IPS-NIHi11 (cell line): ENCODE results near the gene ERC2.
"Not testable (repeated sequence)": the region's sequence is repeated elsewhere in the genome, so short reads cannot be mapped to it uniquely, and the experiment has no call there.

Experiments used
- DNase-seq: peaks from one replicate; pipeline ENCODE4 v3.0.0; 2012; ENCODE audit warnings: mixed read lengths, low spot score

Gene ERC2

DNA sequence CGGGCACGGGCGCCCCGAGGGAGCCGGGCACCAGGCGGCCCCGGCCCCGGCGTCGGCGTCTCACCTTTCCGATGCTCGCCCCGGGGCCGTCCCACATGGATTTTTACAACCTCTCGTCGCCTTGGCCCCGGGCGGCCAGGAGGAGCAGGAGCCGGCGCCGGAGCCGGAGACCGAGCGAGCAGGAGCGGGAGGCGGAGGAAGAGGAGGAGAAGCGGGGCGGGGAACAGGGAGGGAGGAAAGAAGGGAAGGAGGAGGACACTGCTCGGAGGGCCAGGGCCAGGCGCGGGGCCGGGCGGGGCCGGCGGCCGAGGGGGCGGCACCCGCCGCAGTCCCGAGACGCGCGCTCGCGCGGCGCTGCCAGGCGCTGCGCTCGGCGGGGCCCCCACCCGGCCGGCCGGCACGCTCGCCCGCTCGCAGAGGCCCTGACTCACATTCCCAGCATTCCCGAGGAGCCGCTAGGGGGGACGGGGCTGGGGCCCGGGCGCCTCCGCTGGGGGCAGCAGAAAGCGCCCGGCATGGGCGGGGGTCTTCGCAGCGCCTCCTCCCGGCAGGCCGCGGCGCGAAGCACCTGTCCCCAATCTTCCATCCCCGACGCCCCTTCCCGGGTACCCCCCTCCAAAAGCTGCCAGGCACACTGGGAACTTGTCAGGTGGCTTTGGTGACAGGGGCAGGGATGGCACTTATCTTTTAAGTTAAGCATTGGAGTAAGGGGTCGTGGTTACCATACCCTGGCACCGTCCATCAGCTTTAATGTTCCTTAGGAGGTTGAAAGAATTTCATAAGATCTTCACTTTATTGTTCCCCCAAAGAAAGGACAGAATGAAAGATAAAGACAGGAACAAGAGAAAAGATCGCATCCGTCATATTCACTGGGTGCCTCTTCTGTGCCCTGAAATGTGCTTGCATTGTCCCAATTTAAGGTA lies at the start of gene ERC2:
Gene ERC2, minus strand, starts transcription at position 284 of the 923 bp plus-strand sequence.
- DNase-seq = peak; percentile 92

GRCh38 chr3:56502738-56503137 lies 34.5 kb upstream of the ERC2 start:
- DNase-seq = no peak

DNA sequence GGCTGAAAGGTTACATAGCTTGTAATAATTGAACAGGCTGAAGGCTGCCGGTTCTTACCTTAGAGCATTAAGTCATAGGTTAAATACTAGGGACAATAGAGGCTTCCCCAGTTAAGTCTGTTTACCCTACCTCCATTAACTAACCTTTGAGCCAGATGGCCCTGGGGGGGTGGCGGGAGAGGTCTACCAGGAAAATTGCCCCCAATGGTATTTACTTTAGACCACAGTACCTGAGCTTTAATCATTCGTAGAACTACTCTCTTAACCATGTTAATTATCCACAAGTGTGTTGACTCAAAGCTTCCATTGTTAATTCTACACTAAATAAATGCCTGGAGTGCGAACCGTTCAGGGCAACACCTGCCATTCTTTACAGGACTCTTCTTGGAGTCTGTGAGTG lies 28.1 kb upstream of the ERC2 start:
- DNase-seq = not testable (repeated sequence)

GRCh38 chr3:56494679-56495322 lies 26.5 kb upstream of the ERC2 start:
- peak; percentile 95 for DNase-seq

DNA sequence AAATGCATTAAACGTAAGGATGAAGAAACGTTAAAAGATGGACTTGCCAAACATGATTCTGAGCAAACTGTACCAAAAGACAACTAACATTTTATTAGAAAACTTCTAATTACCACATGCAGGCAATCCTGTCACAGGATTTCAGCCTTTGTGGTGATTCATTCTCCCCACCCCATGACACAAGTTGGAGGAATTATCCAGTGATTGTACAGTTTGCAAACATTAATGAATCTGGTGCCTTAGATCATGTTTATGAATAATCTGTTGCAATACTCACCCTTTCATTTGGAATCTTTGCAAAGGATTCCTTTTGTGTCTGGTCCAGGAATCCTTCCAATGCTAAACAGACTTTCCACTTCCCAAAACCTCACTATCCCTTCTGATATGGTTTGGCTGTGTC lies 23.3 kb upstream of the ERC2 start:
- no peak for DNase-seq

DNA sequence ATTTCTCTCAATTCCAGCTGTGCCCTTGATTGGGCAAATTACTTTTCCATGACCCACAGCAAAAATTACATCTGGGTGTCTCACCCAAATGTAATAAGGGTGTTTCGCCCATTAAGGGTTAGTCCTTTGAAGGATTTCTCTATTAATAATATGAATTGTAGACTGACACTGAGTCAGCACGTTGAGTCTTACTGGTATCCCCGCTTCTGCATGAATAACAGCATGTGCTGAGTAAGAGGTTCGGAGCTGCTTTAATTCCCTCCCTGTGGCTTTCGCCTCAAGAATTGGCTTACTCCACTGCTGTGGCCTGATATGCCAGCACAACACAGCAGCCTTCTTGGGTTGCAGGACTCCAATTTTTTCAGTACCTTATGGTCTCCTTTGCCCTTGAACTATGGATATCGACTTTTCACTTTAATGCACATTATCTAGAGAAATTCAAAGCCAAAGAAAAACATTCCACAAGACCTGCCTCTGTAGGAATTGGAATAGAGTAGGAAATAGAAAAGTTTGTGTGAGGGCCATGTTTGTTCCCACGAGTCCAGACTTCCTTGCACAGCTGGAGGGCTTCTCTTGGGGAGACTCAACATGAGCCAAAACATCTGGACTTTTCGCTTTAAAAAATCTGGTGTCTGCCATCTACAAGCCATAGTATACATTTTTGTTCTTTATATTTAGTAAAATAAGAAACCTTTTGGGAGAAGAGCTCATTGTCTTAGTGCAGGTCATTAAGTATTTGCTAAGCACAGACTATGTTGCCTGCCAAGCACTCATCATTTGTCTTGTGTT lies 20.7 kb upstream of the ERC2 start:
- DNase-seq = no peak

GRCh38 chr3:56484525-56485032 lies 16.3 kb upstream of the ERC2 start:
- no peak for DNase-seq

GRCh38 chr3:56484122-56484521 lies 15.9 kb upstream of the ERC2 start:
- DNase-seq = no peak

GRCh38 chr3:56477646-56478045 lies 9.4 kb upstream of the ERC2 start:
- no peak for DNase-seq

DNA sequence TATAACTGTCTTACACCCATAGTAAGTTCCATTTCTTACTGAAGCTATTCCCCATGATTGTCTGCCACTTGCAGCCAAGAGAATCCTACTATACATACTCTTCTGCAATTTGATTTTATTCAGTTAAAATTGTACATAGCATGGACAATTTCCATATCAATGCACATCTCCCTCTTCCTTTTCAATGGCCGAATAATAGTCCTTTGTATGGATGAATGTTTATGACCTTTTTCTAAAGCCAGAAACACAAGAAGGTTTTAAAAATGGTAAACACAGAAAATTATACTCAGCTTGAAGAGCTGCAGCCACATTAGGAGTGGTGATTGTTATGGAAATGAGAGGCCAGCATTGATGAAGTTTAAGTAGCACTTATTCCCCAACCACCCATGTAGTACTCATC lies 8.5 kb upstream of the ERC2 start:
- DNase-seq = no peak

DNA sequence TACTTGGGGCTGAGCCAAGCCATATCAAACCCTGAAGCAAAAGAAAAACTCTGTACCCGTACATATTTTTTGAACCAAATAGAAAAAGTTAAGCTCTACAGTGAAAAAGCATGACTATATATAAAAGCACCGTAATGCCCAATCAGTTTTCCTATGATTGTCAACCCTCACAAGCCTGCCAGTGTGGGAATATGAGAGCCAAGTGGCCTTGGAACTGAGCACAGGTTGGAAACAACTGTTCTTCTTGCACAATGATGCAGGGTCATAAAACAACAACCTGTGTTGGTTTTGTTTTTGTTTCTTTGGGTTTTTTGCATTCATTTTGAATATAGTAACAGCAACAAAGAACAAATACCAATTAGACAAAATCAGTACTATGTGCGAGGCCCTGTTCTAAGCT lies 3.5 kb upstream of the ERC2 start:
- DNase-seq = no peak

GRCh38 chr3:56469141-56469540 lies 874 bp upstream of the ERC2 start:
- DNase-seq = no peak

DNA sequence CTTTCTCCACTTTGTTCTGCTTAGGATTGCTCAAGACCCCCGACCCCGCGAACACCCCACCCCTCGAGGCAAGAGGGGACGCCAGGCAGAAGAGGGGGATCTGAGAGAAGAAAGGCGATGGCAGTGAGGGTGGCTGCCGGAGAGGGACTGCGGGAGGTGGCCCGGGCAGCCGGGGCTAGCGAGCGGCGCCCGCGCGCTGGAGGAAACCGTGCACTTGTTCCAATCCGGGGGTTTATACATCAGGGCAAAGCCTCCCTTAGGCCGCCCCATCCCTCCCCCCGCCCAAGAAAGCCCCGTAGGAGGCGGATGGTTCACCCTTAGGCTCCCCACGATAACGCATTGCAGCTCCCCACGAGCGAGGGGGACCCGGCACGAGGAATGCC lies 475 bp downstream of the ERC2 start:
- peak; percentile 28 for DNase-seq

DNA sequence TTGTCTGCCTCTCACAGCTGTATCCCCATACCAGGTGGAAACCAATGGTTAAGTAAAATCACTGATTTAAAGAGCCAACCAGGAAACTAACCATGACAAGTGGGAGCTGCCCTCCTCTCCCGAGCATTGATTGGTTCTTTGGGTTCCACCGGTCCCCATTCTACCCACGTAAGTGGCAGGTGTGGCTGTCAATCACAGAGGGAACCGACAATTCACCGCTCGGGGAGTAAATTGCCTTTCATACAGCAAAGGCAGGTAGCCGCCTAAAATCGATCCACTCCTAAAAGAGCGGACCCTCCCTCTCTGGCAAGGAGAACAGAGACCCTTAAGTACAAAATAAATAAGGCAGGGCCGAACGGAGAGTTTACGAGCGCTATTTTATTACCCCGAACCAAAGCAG lies 1.2 kb downstream of the ERC2 start:
- DNase-seq = peak; percentile 96

- DNase-seq = no peak
Observed at GRCh38 chr3:56459719-56460118, 8.5 kb downstream of the ERC2 start.

DNA sequence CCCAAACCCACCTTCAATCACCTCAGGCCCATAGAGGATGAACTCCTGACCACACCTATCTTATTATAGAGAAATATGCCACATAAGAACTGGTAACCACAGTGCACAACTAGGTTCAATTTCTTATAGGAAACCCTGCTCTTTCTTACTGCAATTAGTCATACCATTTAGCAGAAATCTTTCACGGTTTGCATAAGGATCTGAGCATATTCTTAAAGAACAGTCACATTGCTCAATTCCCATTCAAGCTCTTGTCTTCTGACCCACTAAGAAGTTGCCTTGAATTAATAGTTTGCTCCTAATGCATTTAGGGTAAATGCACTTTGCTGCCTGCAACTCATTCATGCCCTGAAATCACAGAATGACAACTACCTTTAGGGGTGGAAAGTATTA lies 9.2 kb downstream of the ERC2 start:
- DNase-seq = no peak

DNA sequence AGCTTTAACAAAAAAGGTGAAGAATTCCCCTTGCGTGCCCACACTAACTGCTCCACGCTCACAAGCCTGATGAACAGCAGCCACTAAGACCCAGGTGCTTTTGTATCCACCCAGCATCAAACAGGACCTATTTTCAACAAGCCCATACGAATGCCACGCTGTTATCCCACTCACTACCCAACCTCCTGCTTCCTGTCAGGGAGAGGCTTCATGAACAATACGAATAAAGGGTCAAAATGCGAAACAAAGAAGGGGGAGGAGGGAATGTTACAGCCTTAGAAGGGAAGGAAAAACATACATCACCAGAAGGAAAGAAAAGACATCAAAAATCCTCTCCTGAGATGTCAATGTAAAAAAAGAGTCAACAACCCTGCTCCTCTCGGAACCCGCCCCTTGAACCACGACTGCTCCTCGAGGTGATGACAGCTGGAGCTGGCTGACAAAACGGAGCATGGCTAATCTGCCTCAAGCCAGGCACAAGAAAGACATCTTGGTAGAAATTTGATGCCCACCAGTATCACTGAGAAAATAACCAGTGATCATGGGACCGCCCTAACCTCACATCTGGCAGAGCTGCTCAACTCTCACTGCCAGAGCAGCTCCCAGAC lies 9.7 kb downstream of the ERC2 start:
- DNase-seq = no peak

- DNase-seq = no peak
Observed at GRCh38 chr3:56456117-56456516, 12.2 kb downstream of the ERC2 start.

GRCh38 chr3:56453011-56453410 lies 15.3 kb downstream of the ERC2 start:
- no peak for DNase-seq

GRCh38 chr3:56452085-56452484 lies 16.2 kb downstream of the ERC2 start:
- DNase-seq = no peak

DNA sequence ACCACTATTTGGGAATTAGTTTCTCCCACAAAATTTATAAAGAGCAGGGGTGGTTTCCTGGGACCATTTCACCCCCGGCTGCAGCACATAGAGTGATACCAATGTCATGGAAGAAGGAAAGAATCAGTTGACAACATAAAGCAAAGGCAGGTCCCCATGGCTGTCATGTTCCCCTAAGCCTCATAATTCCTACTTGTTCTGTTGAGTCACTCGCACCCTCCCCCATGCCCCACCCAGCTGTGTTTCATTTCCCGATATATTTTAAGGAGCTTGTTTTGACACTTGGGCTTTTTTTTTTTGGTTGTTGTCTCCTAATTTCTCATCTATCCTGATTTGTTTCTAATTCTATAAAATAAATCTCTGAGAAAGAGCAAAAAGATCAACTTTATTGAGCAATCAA lies 24.9 kb downstream of the ERC2 start:
- DNase-seq = no peak

- no peak for DNase-seq
Observed at GRCh38 chr3:56428667-56429066, 39.6 kb downstream of the ERC2 start.
